Measurements from ENCODE around the gene LLGL1.

Gene LLGL1

GRCh38 chr17:18253947-18254821, 28.7 kb downstream of the LLGL1 start:
- DNase-seq: no peak

- no peak for DNase-seq
Measured at GRCh38 chr17:18254888-18255649, 29.6 kb downstream of the LLGL1 start.

DNA sequence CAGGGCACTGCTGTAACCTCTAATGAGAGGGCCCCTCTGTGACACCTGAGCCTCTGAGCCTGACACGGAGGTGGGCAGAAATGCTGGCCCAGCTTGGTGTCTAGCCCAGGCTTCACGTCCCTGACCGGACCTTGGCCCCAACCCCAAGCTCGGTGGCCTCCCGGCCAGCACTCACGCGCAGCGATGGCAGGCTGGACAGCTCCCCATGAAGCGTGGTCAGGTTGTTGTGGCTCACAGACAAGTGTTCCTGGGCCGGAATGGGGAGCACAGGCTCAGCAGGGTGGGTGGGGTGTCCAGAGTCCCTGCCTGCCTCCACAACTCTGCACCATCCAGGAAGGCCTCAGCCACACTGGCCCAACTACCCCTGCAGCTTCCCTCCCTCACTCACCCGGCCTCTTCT, 30.9 kb downstream of the LLGL1 start:
- DNase-seq: no peak

DNA sequence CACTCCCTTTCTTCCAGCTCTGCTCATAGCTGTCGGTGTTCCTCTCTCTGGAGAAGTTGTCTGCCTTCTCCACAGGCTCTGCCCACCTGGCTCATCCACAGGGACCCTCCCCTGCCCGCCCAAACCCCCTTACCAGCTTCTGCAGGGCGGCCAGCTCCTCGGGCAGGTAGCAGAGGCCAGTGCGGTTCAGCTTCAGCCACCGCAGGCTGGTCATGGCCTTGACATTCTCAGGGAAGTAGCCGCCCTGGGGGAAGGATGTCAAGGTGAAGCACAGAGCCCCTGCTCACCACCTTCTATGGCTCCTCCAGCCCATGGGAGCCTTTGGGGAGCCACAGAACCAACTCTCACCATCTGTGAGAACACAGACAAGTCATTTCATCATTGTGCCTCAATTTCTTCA, 31.3 kb downstream of the LLGL1 start:
- DNase-seq: no peak

DNA sequence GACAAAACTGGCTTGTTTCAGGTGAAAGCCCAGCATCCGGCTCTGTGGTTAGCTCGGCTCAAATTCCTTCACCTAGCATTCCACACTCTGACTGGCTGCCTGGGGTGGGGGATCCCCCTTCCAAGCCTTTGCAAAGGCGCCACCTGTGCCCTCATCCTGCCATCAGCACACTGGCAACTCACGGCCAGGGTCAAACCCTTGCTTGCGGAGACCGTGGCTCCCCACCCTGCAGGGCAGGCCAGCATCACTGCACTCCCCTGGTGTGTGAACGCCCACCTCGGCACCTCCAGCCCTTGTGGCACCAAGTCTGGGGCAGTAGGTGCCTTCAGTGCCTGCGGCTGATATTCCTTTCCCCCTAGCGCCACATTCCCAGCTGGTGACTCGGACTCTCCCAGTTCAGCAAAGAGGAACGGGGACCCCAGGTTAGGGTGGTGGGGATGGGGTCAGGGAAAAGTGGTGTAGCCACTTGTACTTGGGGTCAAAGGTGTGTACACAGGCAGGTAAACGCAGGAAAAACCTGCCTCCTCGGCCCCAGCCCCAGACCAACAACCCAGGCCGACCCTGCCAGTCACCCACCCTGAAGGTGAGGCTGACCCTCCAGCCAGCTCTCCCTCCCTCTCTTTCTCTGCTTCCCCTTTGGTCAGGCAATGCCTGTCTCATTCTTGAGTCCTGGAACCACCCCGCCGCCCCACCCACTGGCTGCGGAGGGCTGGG, 32.0 kb downstream of the LLGL1 start:
- no peak for DNase-seq

DNA sequence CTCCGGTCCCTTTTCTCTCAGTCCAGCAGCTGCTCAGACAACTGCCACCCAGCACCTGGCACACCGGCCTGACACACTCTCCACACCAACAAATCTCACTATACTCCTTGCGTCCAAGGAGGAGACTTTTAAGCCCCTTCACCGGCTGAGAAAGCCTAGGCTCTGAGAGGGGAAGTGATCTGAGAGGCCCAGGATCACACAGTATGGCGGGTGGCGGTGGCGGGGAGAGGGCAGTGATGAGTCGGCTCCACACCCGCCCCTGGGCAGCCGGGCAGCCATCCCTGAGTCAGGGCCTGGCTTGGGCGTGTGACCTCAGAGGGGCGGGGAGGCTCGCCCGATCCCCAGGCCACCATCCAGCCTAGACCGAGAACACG, 32.5 kb downstream of the LLGL1 start:
- DNase-seq: peak; percentile 78

DNA sequence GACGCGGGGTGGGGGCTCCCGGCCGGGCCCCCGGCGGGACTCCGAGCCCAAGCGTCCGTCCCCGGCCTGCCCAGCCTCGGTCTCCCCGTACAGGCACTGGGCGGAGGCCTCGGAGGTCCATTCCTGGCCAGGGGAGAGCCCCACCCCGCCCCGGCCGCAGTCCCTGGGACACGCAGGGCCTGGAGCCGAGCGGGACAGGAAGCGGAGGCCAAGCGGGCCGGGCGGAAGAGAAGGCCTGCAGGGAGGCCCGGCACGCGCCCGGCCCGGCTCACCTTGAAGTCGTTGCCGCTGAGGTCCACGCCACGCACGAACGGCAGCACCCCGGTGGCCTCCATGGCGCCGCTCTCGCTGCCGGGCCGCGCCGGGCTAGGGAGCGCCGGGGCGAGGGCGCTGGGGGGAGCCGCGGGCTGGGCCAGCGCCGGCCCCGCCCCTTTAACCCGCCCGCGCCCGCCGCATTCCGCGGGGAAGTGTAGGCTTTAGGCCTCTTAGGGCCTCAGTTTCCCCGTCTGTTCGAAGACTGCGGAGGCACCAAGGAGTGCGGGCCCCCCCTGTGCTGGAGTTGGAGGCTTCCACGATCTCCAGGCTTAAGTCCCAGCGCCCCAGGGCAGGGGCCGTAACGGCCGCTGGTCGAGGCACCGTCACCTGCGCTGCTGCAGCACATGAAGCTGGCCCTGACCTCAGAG, 33.1 kb downstream of the LLGL1 start, which contains the start of gene FLII:
TSS of gene FLII (minus strand) at position 383 of the 683 bp plus-strand sequence. CDS start at position 335, 48 bp downstream.
- peak; percentile 75 for DNase-seq

- no peak for DNase-seq
Measured at GRCh38 chr17:18259621-18260331, 34.3 kb downstream of the LLGL1 start.

- DNase-seq: peak; percentile 95
Measured at GRCh38 chr17:18260332-18261145, 35.1 kb downstream of the LLGL1 start, which contains the start of gene MIEF2. Gene MIEF2, plus strand, starts transcription at chr17:18260662. Its CDS starts 2,059 bp downstream, at chr17:18262721.

DNA sequence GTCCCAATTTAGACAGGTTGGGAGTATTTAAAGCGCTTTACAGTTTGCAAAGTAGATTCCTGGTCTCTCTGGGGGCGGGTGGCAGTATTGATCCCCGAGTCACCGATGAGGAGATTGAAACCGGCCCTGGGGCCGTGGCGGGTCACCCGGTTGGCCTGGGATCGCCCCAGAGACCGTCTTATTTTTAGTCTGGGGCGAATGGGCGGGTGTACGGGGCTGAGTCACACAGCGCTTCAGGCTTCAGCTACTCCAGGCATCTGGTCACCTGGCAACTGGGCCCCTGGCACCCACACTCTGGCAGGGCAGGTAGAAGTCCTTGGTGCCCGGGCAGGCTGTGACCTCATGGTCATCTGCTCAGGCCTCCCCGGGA, 35.7 kb downstream of the LLGL1 start:
- no peak for DNase-seq

GRCh38 chr17:18261659-18262058, 36.2 kb downstream of the LLGL1 start:
- DNase-seq: no peak

GRCh38 chr17:18262111-18262510, 36.7 kb downstream of the LLGL1 start:
- DNase-seq: no peak

DNA sequence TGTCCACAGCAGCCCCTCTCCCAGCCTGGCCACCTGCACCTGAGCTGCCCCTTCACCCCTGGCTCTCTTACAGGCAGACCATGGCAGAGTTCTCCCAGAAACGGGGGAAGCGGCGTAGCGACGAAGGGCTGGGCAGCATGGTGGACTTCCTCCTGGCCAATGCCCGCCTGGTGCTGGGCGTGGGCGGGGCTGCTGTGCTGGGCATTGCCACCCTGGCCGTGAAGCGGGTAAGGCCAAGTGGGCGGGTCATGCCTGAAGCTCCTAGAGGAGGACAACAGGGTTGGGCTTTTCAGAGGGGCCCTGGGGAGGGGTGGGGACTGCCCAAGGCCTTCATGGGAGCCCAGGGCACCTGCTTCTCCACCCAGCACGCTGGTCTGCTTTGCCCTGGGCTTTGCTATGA, 37.2 kb downstream of the LLGL1 start:
- no peak for DNase-seq

- DNase-seq: no peak
Measured at GRCh38 chr17:18263885-18264682, 38.6 kb downstream of the LLGL1 start.

GRCh38 chr17:18267366-18267765, 41.9 kb downstream of the LLGL1 start:
- no peak for DNase-seq

GRCh38 chr17:18267927-18268711, 42.7 kb downstream of the LLGL1 start:
- peak; percentile 46 for DNase-seq

DNA sequence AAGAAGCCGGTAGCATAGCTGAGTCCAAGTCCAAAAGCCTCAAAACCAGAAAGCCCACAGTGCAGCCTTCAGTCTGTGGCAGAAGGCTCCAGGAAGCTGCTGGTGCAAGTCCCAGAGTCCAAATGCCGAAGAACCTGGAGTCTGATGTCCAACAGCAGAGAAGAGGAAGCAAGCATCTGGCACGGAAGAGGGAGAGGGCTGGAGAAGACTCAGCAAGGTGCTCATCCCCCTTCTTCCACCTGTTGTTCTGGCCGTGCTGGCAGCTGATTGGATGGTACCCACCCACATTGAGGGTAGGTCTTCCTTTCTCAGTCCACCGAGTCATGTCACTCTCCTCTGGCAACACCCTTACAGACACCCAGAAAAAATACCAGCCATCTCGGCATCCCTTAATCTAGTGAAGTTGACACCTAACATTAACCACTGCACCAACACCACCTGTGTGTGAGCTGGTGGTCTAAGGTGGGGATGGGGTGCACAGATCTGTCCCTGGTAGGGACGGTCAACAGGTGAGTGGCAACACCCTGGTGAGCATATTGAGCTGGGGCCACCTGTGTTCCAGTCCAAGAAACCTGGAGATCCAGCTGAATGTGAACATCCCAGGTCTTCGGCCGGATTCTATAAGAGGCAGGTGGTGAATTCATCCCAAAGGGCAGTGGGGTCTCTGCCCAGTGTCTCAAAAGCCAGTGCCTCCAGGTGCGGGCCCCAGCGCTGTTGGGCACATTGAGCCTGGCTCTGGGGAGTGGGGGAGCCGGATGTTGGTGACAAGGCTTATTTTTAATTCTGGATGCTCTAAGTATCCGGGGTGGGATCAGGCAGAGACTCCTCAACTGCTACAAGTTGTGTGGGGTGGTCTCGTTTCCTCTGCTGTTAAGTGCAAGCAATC, 44.9 kb downstream of the LLGL1 start:
- no peak for DNase-seq

DNA sequence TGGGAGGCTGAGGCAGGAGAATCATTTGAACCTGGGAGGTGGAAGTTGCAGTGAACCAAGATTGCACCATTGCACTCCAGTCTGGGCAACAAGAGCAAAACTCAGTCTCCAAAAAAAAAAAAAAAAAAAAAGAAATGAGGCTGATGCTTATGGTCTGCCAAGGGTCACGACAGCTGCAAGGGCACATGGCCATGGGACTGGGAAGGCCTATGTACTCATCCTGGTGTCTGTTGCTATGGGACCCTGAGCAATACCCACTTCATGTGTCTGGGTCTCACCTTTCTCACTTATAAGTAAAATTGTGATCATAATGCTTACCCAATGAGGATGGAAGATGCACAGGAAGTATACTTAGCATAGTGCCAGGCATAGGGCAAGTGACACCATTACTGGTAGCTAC, 51.6 kb downstream of the LLGL1 start:
- no peak for DNase-seq

Data from right forelimb (tissue), 1 donor.